NCI-H2081 (cell line): ENCODE measurements around the gene TRIM31.
A peak's percentile ranks its signal among the peaks of the same experiment; 100 is the strongest.

Source experiments
- DNase-seq, 2 experiments: peaks; one replicate each; lab custom pipeline; 2025; lab: John Stamatoyannopoulos, UW

The TRIM31 gene

GRCh38 chr6:30075790-30076732 is 36.8 kb downstream of the TRIM31 start:
- DNase-seq, result peak in 1 of 2 experiments; percentile 21

- DNase-seq, result no peak
Measured at GRCh38 chr6:30075094-30075789, 37.6 kb downstream of the TRIM31 start, which contains the start of gene RNF39. TSS of gene RNF39 (minus strand) at chr6:30075769. CDS start at chr6:30075585, 184 bp downstream.

- no peak for DNase-seq
Measured at GRCh38 chr6:30074331-30075093, 38.4 kb downstream of the TRIM31 start.

- no peak for DNase-seq
Measured at GRCh38 chr6:30073489-30074235, 39.2 kb downstream of the TRIM31 start.

GRCh38 chr6:30071858-30072257 is 41.0 kb downstream of the TRIM31 start:
- DNase-seq, result no peak

- no peak for DNase-seq
Measured at GRCh38 chr6:30071081-30071818, 41.6 kb downstream of the TRIM31 start.

- DNase-seq, result no peak
Measured at GRCh38 chr6:30067460-30068139, 45.3 kb downstream of the TRIM31 start.

GRCh38 chr6:30066577-30067459 is 46.1 kb downstream of the TRIM31 start, which contains the start of gene PPP1R11:
TSS of gene PPP1R11 (plus strand) at chr6:30067198. CDS start at chr6:30067411, 213 bp downstream.
- DNase-seq, result peak; percentile 98 to 99

- DNase-seq, result peak in 1 of 2 experiments; percentile 12
Measured at GRCh38 chr6:30066082-30066481, 46.8 kb downstream of the TRIM31 start.

GRCh38 chr6:30063315-30063714 is 49.6 kb downstream of the TRIM31 start:
- DNase-seq, result no peak

GRCh38 chr6:30062471-30063178 is 50.3 kb downstream of the TRIM31 start:
- DNase-seq, result no peak

GRCh38 chr6:30061858-30062458 is 50.9 kb downstream of the TRIM31 start:
- peak in 1 of 2 experiments; percentile 49 for DNase-seq

- DNase-seq, result peak; percentile 92 to 98
Measured at GRCh38 chr6:30061092-30061857, 51.6 kb downstream of the TRIM31 start, which contains the start of gene POLR1H. TSS of gene POLR1H (plus strand) at chr6:30061265. CDS start at chr6:30061525, 260 bp downstream.

- DNase-seq, result no peak
Measured at GRCh38 chr6:30060606-30061091, 52.2 kb downstream of the TRIM31 start.

- DNase-seq, result no peak
Measured at GRCh38 chr6:30055513-30055912, 57.4 kb downstream of the TRIM31 start.

- no peak for DNase-seq
Measured at GRCh38 chr6:30053682-30054081, 59.2 kb downstream of the TRIM31 start.
